HS-27A (cell line): ENCODE data around the gene PSMA7.
"Not testable (repeated sequence)": the region's sequence is repeated elsewhere in the genome, so short reads cannot be mapped to it uniquely, and the experiment has no call there.

Experiments
- DNase-seq: peaks from one replicate; pipeline ENCODE4 v3.0.0-alpha.2; 2012; ENCODE audit warnings: low read depth, missing footprints

The PSMA7 gene

GRCh38 chr20:62155428-62156253 lies 12.4 kb upstream of the PSMA7 start:
- DNase-seq = no peak

GRCh38 chr20:62151835-62152364 lies 8.7 kb upstream of the PSMA7 start:
- no peak for DNase-seq

- no peak for DNase-seq
Observed at GRCh38 chr20:62151225-62151624, 8.0 kb upstream of the PSMA7 start.

DNA sequence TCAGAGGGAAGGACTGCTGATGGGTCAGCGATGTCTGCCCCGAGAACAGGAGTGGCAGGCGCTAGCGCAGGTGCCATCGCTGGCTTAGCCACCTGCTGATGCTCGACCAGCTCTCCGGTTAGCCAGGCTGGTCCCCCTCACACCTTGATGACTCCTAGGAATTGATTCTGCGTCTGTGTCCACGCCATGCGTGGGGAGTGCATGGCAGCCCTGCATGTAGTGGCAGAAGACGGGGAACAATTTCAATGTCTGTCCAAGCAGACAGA lies 7.0 kb upstream of the PSMA7 start:
- no peak for DNase-seq

GRCh38 chr20:62149532-62150309 lies 6.5 kb upstream of the PSMA7 start:
- DNase-seq = no peak

DNA sequence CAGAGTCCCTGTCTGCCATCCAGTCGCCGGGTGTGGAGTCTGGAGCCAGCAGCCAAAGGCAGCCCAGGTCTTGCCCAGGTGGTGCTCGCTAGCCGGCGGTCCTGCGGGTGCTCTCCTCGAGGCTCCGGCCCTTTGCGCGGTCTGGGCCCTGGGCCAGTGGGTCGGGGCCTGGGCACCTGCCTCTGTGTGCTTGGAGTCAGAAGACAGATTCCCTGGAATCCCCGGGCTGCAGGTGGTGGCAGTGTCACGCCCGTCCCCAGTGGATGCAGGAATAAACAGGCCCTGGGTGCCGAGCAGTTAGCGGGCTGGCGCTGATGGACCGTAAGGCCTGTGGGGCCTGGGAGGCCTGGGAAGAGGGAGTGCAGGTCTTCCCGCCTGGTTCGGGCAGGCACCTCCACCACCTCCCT lies 5.7 kb upstream of the PSMA7 start:
- DNase-seq = no peak

- not testable (repeated sequence) for DNase-seq
Observed at GRCh38 chr20:62148383-62148782, 5.2 kb upstream of the PSMA7 start.

DNA sequence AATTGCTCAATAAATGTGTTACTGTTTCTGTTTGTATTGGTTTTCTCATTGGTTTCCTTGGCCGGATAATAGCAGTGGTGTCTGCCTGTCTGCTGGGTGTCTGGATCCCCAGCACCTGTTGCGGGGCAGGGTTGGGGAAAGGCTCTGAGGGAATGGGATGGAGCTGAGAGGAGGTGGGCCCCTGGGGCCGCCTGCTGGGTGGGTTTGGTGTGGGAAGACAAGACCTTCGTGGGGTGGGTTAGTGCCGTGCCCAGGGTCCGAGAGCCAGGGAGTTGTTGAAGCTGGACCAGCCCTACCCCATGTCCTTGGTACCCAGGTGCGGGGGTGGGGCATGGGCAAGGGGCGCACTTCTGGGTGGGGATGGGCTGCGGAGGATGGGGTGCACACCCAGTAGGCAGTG lies 4.3 kb upstream of the PSMA7 start:
- no peak for DNase-seq

GRCh38 chr20:62147125-62147524 lies 3.9 kb upstream of the PSMA7 start:
- DNase-seq = no peak

DNA sequence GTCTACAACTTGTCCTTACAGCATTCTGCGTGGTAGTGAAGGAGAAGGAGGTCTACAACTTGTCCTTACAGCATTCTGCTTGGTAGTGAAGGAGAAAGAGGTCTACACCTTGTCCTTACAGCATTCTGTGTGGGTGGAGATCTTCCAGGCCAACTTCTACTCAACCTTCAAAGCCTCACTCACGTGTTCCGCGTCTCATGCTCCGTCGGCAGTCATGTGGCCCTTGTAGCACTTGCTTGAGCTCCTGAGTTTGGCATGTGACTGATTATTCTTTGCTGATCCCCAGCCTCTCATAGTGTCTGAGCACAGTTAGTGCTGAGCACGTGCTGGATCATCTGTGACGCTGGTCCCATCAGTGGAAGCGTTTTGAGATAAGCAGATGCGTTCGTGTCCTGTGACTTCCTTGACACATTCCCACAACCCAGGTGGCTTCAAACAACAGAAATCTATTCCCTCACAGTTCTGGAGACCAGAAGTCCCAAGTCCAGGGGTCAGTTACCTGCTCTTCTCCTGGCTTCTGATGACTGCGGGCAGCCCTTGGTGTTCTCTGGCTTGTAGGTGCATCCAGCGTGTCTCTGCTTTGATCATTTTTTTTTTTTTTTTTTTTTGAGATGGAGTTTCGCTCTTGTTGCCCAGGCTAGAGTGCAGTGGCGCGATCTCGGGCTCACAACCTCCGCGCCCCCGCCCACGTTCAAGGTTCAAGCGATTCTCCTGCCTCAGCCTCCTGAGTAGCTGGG lies 3.0 kb upstream of the PSMA7 start:
- no peak for DNase-seq

GRCh38 chr20:62145688-62146018 lies 2.5 kb upstream of the PSMA7 start:
- DNase-seq = no peak

DNA sequence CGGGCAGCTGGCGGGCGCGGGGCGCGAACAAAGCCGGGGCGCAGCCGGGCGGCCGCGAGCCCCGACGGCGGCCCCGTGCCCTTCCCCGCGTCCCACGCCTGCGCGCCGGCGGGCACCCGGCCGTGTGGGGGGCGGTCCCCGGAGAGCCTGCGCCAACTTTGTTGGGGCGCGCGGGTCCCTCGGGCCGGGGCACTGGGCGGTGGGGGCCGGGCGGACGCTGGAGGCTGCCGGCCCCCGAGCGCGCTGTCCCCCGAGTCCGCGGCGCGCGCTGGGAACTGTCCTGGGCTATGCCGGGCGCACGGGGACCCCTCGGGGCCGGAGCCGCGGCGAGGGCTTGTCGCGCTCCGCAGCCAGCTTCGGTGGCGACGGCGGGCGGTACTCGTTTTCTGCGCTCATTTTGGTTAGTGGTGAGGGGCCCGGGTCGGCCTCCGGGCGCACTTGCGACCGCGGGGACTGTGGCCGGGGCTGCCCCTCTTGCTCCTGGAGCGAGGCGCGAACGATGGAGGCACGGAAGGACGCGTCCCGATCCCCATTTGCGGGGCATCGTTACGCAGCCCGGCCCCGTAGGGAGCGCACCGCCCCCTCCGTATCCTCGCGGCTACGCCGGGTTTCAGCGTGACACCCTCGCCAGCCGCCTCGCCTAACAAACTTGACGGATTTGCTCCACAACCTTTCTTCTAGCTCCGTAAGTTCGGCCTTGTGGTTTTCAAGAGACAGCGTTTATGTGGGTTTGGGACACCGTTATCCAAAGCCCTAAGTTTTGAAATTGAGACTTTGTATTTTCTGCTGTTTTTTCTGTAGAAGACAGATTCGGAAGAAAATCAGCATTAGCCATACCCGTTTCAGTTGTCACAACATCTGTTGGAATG lies 997 bp upstream of the PSMA7 start:
- no peak for DNase-seq

DNA sequence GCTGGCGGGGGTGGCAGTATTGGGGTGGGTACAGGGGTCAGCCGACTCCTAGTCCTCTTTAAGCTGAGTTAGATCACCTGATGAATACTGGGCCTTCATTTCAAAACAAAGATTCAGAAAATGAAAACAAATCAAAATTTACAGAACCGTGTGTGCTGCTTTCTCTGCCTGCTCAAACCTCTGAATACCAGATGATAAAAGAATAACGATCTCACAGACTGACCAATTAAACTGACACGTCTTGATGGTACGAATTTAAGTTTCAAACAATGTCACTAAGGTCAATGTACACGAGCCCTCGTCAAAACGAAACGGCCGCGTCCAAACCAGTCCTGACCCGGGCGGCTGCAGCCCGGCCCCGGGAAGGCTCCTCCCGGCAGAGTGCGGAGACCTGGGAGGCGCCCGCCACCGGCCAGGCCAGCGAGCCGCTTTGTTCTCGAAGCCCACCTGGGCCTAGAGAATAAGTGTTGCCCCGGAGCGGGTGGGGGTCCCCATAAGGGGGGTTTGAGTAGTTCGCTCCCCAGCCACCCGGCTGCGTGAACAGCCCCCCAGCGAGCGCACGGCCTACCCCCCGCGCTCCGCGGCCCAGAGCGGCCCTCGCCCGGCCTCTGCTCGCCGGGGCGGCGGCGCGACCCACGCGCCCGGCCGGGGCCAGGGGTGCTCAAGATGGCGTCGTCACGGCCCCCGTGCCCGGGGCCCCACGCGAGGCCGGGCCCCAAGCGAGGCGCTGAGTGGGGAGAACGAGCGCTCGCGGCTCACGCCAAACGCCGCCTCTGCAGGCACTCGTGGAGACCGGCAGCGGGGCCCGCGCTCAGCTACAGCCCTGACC lies 728 bp downstream of the PSMA7 start:
- DNase-seq = no peak

DNA sequence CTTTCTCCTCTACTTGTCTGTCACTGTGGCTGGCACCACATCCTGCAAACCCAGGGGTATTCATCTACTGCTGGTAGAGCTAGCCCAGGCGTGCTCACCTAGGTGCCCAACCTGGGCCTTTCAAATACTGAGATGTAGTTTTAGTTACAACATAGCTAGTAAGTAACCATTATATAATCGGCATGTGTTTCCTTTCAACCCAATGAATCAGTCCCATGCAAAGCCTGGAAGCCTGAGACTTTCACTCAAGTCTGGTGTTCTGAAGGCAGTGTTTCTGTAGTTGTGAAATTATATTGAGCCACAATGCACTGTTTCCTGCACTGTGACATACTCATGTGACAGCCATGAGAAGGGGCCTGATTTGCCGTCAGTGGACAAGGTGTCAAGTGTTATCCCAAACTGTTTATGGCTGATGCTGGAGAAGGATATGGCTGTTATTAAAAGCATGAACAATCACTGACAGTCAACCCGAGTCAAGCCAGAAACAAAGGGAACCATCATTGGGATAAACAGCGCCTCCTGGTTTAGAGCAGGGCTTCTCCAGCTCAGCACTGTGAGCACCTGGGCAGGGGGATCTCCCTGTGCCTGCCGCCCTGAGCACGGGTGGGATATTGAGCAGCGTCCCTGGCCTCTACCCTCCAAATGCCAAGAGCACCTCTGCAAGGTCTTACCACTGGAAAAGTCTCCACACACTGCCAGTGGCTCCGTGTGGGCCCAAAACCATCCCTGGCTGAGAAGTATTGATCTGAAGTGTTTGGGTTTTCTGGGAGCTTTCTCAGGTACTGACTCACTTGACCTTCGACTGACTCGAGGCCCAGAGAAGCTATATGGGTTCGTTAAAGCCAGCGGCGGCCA lies 1.6 kb downstream of the PSMA7 start:
- no peak for DNase-seq

GRCh38 chr20:62141043-62141396 lies 2.2 kb downstream of the PSMA7 start:
- DNase-seq = no peak

DNA sequence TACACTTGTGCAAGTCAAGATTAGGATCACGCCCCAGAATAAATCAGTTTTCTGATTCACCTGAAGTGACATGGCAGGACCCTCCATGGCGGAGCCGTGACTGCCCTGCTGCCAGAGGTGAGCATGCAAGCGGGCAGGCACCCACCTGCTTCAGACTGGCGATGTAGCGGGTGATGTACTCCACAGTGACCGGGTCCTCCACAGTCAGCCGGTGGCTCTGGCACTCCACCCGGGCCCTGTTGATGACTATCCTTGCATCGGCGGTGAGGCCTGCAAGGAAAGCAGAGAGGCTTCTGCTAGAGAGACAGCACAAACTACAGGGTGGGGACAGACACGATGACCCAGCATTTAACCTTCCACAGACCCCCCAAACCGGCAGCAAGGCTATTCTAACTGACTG lies 3.6 kb downstream of the PSMA7 start:
- no peak for DNase-seq

DNA sequence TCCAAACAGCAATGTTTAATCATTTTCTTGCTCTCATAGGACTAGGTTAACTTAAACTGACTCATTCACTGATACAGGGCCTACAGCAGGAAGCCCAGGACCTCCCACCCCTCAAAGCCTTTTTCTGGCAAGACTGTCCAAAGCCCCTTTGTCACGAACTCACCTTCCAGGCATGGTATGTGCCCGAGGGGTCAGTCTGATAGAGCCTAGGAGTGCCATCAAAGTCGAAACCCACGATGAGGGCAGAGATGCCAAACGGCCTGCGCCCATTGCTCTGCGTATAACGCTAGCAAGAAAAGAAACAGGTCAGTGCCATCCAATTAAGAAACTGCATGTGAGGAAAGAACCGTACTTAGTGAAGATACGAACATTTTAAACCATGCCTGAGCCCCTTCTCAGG lies 4.3 kb downstream of the PSMA7 start:
- DNase-seq = no peak

- DNase-seq = no peak
Observed at GRCh38 chr20:62138204-62138543, 5.0 kb downstream of the PSMA7 start.

DNA sequence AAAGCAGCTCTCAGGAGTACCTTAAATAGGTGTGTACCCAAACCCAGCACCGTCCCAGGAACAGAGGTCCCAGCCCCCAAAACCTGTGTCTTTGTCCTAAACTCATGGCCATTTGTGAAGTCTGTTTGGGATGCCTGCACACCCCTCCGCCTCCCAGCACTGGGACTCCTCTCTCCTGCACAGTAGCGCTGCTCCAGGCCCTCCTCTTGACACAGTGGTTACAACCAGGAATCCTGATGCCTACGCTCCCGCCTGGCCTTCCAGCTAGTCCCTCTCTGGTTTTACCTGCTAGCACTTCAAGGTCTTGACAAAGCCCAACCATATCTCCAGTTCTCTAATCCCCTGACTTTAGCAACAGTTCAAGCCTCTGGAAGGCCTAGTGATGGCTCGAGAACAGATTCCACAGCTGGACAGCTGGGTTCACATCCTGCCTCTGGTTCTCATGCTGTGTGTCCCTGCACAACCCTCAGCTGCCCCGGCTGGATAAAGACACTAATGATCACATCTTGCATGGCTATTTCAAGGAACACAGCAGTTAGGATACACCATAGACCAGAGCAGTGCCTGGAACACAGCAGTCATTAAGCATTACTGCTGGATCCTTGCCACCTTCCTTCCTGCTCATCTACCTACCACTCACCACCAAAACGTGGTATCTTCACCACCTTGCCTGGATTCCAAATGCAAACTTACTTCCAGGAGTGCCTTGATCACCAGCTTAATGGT lies 5.6 kb downstream of the PSMA7 start:
- no peak for DNase-seq

DNA sequence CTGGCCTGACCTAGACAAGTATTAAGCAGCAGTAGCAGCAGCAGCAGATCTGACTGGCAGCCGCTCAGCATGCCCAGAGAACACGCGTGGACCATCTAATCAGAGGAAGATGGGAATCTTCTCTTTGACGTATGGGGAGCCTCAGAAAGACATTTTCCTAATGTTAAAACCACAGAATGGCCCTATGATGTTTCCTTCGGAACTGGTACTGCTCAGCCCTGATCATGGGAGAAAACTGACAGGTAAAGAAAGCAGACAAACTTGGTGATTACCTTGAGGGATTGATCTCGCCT lies 6.2 kb downstream of the PSMA7 start:
- DNase-seq = no peak
